ENCODE measurements around the gene THAP5.
A peak's percentile ranks its signal among the peaks of the same experiment; 100 is the strongest.

Gene THAP5

DNA sequence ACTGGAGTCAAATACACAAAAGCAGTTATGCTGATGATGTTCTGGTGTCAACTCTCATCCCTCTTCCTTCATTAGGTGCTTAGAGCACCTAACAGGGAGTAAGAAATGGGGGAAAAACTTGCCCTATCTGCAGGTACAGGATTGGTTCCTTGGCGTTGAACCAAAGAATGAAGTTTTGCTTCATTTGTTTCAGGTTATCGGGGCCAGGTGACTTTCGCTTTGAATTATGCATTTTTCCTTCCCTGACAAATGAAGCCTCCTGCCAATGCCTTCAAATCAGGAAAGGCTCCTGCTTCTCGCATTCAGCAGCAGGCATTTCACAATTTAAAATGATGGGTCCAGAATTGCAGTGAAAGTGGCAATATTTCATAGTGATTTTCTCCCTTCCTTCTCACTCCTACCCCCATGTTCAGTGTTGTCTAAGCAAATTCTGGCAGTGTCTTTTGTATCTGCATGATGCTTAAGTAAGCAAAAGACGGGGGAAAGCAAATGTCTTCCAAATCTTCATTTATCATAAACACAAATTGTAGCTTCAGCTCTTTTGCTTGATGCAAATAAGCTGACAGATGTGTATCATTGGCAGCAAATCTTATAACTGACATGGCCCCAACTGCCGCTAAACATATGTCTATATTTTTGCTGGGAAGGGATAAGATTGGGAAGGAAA lies 29.5 kb upstream of the THAP5 start:
- TF ChIP-seq USF1 (IDR thresholded peaks at IDR 0.05) (no peak), CEBPB (IDR thresholded peaks at IDR 0.05) (no peak), NFIC (IDR thresholded peaks at IDR 0.05) (no peak), FOXM1 (IDR thresholded peaks at IDR 0.05; ENCODE audit: borderline replicate concordance, low read depth) (no peak), EP300 (IDR thresholded peaks at IDR 0.05; ENCODE audit: borderline replicate concordance) (no peak), TEAD4 (IDR thresholded peaks at IDR 0.05) (no peak)

DNA sequence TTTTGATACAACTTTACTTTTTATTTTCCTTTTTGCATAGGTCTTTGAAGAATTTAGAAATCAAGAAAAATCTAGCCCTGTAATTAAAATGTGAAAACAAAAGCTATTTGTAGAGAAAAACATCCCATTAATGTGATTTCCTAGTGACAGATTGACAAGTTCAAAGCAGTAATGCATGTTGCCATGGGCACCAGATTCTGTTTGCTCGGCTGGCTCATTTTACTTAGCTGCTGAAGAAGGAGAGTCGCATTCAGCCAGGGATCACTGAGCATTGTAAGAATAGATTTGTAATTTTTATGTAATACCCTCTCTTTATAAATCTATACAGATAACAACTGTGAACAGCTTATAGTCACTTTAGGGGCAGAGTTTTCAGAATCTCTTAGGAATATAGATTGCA lies 28.6 kb upstream of the THAP5 start:
- TF ChIP-seq REST (IDR thresholded peaks at IDR 0.05; ENCODE audit: low read depth) (no peak), MAX (IDR thresholded peaks at IDR 0.05) (no peak), YY1 (IDR thresholded peaks at IDR 0.05; ENCODE audit: low read depth) (no peak), FOXM1 (IDR thresholded peaks at IDR 0.05; ENCODE audit: borderline replicate concordance, low read depth) (no peak), TEAD4 (IDR thresholded peaks at IDR 0.05) (no peak), TAF1 (IDR thresholded peaks at IDR 0.05; ENCODE audit: low read depth) (no peak), NFIC (IDR thresholded peaks at IDR 0.05) (no peak), ZBTB7A (IDR thresholded peaks at IDR 0.05; ENCODE audit: low read depth) (no peak), TCF12 (IDR thresholded peaks at IDR 0.05; ENCODE audit: low read depth) (no peak), CREB1 (IDR thresholded peaks at IDR 0.05; ENCODE audit: low read depth) (no peak), EP300 (IDR thresholded peaks at IDR 0.05; ENCODE audit: borderline replicate concordance) (no peak), EGR1 (IDR thresholded peaks at IDR 0.05) (no peak), CEBPB (IDR thresholded peaks at IDR 0.05) (no peak), USF1 (IDR thresholded peaks at IDR 0.05) (no peak), RAD21 (IDR thresholded peaks at IDR 0.05; ENCODE audit: low read depth) (no peak)

GRCh38 chr7:108596560-108596959 lies 27.1 kb upstream of the THAP5 start:
- TF ChIP-seq EP300 (IDR thresholded peaks at IDR 0.05; ENCODE audit: borderline replicate concordance): no peak
- TF ChIP-seq MAX (IDR thresholded peaks at IDR 0.05): no peak
- TF ChIP-seq REST (IDR thresholded peaks at IDR 0.05; ENCODE audit: low read depth): no peak
- TF ChIP-seq EGR1 (IDR thresholded peaks at IDR 0.05): no peak
- no peak for TF ChIP-seq ZBTB7A (IDR thresholded peaks at IDR 0.05; ENCODE audit: low read depth)
- no peak for TF ChIP-seq TCF12 (IDR thresholded peaks at IDR 0.05; ENCODE audit: low read depth)
- no peak for TF ChIP-seq FOXM1 (IDR thresholded peaks at IDR 0.05; ENCODE audit: borderline replicate concordance, low read depth)

GRCh38 chr7:108592646-108593201 lies 23.2 kb upstream of the THAP5 start:
- TF ChIP-seq CEBPB (IDR thresholded peaks at IDR 0.05) (no peak), ZBTB7A (IDR thresholded peaks at IDR 0.05; ENCODE audit: low read depth) (no peak), RAD21 (IDR thresholded peaks at IDR 0.05; ENCODE audit: low read depth) (0 out of 2 replicates have a peak, but pooled peaks have one; percentile 4)

DNA sequence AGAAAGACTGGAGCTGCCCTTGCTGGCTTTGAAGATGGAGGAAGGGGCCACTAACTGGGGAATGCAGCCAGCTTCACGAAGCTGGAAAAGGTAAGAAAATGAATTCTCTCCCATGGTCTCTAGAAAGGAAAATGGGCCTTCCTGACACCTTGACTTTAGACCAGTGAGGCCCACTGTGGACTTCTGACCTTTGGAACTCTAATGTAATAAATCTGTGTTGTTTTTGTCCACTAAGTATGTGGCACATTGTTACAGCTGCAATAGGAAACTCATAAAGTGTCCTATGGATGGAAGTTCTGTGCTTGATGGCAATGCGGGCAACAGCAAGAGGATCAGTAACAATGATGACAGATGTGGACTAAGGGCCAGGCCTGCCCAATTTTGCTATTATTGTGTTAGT lies 21.1 kb upstream of the THAP5 start:
- no peak for TF ChIP-seq TCF12 (IDR thresholded peaks at IDR 0.05; ENCODE audit: low read depth)
- TF ChIP-seq REST (IDR thresholded peaks at IDR 0.05; ENCODE audit: low read depth): no peak
- TF ChIP-seq TAF1 (IDR thresholded peaks at IDR 0.05; ENCODE audit: low read depth): no peak
